Subcutaneous adipose tissue (tissue), 4 donors: ENCODE results near the gene GBP2. TPM values are rescaled to one million over a fixed set of nuclear protein-coding genes. Genes with fewer than 3 reads are reported as not detected.

Experiments used
- CTCF ChIP-seq: fragments of 450-650 bp; IDR thresholded peaks from one replicate; pipeline ENCODE4 v1.5.1; 2016; ENCODE audit warnings: low read depth, mild to moderate bottlenecking, control low read depth, antibody characterized with exemption, moderate library complexity
- total RNA-seq, 4 donors: library from RNA; depleted of rRNA; stranded (reverse); fragments of >200 nt; gene quantifications; one replicate each; pipeline ENCODE4 v1.1.0, GENCODE V29; 2016

GBP2 gene
- total RNA-seq, 4 donors from 2014 or later = 47.8 to 124 (median 81.0) TPM

GRCh38 chr1:89098857-89099256 lies 27.1 kb downstream of the GBP2 start:
- no peak for TF ChIP-seq CTCF

- TF ChIP-seq CTCF = no peak
Measured at GRCh38 chr1:89095737-89096136, 30.2 kb downstream of the GBP2 start.

GRCh38 chr1:89089962-89090361 lies 36.0 kb downstream of the GBP2 start:
- TF ChIP-seq CTCF = no peak

- TF ChIP-seq CTCF = no peak
Measured at GRCh38 chr1:89088572-89088971, 37.3 kb downstream of the GBP2 start.

GRCh38 chr1:89087241-89087640 lies 38.7 kb downstream of the GBP2 start:
- TF ChIP-seq CTCF = no peak

GRCh38 chr1:89085781-89086180 lies 40.1 kb downstream of the GBP2 start:
- TF ChIP-seq CTCF = no peak

GRCh38 chr1:89081005-89081404 lies 44.9 kb downstream of the GBP2 start:
- TF ChIP-seq CTCF = no peak
